SK-N-SH treated with all-trans-retinoic acid at 6 μM for 48 hours (cell line): ENCODE data around the gene TBC1D4.

Source experiments
- ATAC-seq: fragments of 200-7000 bp; cut with Tn5 transposase; 3 replicates; pipeline ENCODE4 v1.9.1; 2020; ENCODE audit warnings: mild to moderate bottlenecking, moderate library complexity
- ARNTL ChIP-seq: fragments of 450-650 bp; formaldehyde crosslinking; IDR thresholded peaks from 2 replicates; pipeline ENCODE4 v1.5.0; 2020; ENCODE audit warnings: low read depth, mild to moderate bottlenecking, moderate library complexity, borderline replicate concordance
- BACH2 ChIP-seq: fragments of 250-450 bp; sonication (Bioruptor Pico); IDR thresholded peaks from 2 replicates; pipeline ENCODE4 v1.9.0; 2021; ENCODE audit warnings: mild to moderate bottlenecking, borderline replicate concordance
- ESRRG ChIP-seq: fragments of 250-450 bp; sonication (Bioruptor Pico); IDR thresholded peaks from 2 replicates; pipeline ENCODE4 v1.6.1; 2021; ENCODE audit warnings: mild to moderate bottlenecking
- GLIS3 ChIP-seq: fragments of 250-450 bp; sonication (Bioruptor Pico); IDR thresholded peaks from 2 replicates; pipeline ENCODE4 v1.5.0; 2020; ENCODE audit warnings: mild to moderate bottlenecking, moderate library complexity
- ISL1 ChIP-seq: fragments of 250-450 bp; sonication (Bioruptor Pico); IDR thresholded peaks from 2 replicates; pipeline ENCODE4 v2.1.2; 2022; ENCODE audit warnings: mild to moderate bottlenecking, moderate library complexity
- OSR1 ChIP-seq: fragments of 250-450 bp; sonication (Bioruptor Pico); IDR thresholded peaks from 2 replicates; pipeline ENCODE4 v1.8.0; 2022; ENCODE audit warnings: moderate library complexity, mild to moderate bottlenecking, inconsistent platforms
- PPARA ChIP-seq: fragments of 250-450 bp; sonication (Bioruptor Pico); IDR thresholded peaks from 2 replicates; pipeline ENCODE4 v1.5.0; 2020; ENCODE audit warnings: mild to moderate bottlenecking, borderline replicate concordance
- RARB ChIP-seq: fragments of 250-450 bp; sonication (Bioruptor Pico); IDR thresholded peaks from 2 replicates; pipeline ENCODE4 v1.8.0; 2021; ENCODE audit warnings: mild to moderate bottlenecking, moderate library complexity
- SNAI2 ChIP-seq: fragments of 250-450 bp; sonication (Bioruptor Pico); IDR thresholded peaks from 2 replicates; pipeline ENCODE4 v1.5.0; 2020; ENCODE audit warnings: mild to moderate bottlenecking, moderate library complexity
- TCF4 ChIP-seq: fragments of 250-450 bp; sonication (Bioruptor Pico); IDR thresholded peaks from 2 replicates; pipeline ENCODE4 v1.8.0; 2021; ENCODE audit warnings: mild to moderate bottlenecking, moderate library complexity, borderline replicate concordance
- ZC3H10 ChIP-seq: fragments of 250-450 bp; sonication (Bioruptor Pico); IDR thresholded peaks from 2 replicates; pipeline ENCODE4 v1.5.1; 2021; ENCODE audit warnings: mild to moderate bottlenecking, moderate library complexity
- ZFP3 ChIP-seq: fragments of 250-450 bp; sonication (Bioruptor Pico); IDR thresholded peaks from 2 replicates; pipeline ENCODE4 v1.5.0; 2020; ENCODE audit warnings: mild to moderate bottlenecking, moderate library complexity
- ZFP30 ChIP-seq: fragments of 450-650 bp; formaldehyde crosslinking; IDR thresholded peaks from 2 replicates; pipeline ENCODE4 v1.5.0; 2022; ENCODE audit warnings: mild to moderate bottlenecking, moderate library complexity
- ZNF565 ChIP-seq: fragments of 450-650 bp; formaldehyde crosslinking; conservative IDR thresholded peaks from 2 replicates; pipeline ENCODE4 v1.5.0; 2020; ENCODE audit warnings: low read depth, mild to moderate bottlenecking, moderate library complexity
- ZNF70 ChIP-seq: fragments of 450-650 bp; formaldehyde crosslinking; IDR thresholded peaks from 2 replicates; pipeline ENCODE4 v1.5.0; 2020; ENCODE audit warnings: mild to moderate bottlenecking, moderate library complexity
- ZNF8 ChIP-seq: fragments of 450-650 bp; formaldehyde crosslinking; IDR thresholded peaks from 2 replicates; pipeline ENCODE4 v1.5.0; 2020; ENCODE audit warnings: mild to moderate bottlenecking, moderate library complexity
- TF ChIP-seq, protein P1 (sequence below): fragments of 250-450 bp; sonication (Bioruptor Pico); IDR thresholded peaks from 2 replicates; pipeline ENCODE4 v1.8.0; 2021; ENCODE audit warnings: low read depth, mild to moderate bottlenecking, moderate library complexity, borderline replicate concordance
- TF ChIP-seq, protein P2 (sequence below): fragments of 250-450 bp; sonication (Bioruptor Pico); IDR thresholded peaks from 2 replicates; pipeline ENCODE4 v1.5.1; 2021; ENCODE audit warnings: mild to moderate bottlenecking, moderate library complexity
- TF ChIP-seq, protein P3 (sequence below): fragments of 250-450 bp; sonication (Bioruptor Pico); IDR thresholded peaks from 2 replicates; pipeline ENCODE4 v1.8.0; 2020; ENCODE audit warnings: mild to moderate bottlenecking, moderate library complexity, borderline replicate concordance
- TF ChIP-seq, protein P4 (sequence below): fragments of 250-450 bp; sonication (Bioruptor Pico); IDR thresholded peaks from 2 replicates; pipeline ENCODE4 v1.5.0; 2020; ENCODE audit warnings: mild to moderate bottlenecking, moderate library complexity

TBC1D4 gene

DNA sequence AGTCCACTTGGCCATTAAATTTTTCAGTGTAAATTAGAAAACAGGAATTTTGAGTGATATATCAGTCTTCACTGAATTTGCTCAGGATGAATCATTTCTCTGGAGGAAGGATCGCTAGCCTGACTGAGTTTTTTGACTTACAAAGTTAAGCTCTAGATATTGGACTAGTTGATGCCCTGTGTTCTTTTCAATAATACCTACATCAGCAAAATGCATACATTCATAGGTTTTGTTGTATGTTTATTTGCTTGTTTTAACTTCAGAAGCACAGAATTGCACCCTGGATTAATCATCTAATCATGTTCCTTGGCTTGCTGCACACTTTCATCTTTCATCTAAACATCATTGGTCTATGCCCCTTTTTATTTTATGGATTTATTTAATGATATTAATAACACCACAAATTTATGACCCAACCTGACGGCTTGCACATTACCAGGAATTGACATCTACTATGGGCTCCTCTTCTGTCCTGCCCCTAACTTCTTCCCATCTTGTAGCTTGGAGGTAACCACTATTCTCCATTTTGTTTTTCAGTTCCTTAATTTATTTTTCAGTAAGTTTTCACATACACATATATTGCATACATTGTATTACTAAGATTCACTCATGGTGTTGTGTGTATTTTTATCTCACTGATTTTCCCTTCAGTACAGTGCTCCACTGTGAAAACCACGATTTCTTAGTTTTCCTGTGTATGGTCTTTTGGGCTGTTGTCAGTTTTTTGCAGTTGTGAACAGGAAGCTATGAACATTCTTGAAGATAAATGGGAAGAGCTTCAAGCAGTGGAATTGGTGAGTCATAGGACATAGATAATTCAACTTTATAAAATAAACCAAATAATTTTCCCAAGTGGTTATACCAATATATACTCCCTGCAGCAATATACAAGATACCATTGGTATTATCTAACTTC lies 32.4 kb upstream of the TBC1D4 start:
- ATAC-seq, result no peak
- TF ChIP-seq, protein P1, sequence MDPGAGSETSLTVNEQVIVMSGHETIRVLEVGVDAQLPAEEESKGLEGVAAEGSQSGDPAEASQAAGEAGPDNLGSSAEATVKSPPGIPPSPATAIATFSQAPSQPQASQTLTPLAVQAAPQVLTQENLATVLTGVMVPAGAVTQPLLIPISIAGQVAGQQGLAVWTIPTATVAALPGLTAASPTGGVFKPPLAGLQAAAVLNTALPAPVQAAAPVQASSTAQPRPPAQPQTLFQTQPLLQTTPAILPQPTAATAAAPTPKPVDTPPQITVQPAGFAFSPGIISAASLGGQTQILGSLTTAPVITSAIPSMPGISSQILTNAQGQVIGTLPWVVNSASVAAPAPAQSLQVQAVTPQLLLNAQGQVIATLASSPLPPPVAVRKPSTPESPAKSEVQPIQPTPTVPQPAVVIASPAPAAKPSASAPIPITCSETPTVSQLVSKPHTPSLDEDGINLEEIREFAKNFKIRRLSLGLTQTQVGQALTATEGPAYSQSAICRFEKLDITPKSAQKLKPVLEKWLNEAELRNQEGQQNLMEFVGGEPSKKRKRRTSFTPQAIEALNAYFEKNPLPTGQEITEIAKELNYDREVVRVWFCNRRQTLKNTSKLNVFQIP, result no peak
- TF ChIP-seq, protein P2, sequence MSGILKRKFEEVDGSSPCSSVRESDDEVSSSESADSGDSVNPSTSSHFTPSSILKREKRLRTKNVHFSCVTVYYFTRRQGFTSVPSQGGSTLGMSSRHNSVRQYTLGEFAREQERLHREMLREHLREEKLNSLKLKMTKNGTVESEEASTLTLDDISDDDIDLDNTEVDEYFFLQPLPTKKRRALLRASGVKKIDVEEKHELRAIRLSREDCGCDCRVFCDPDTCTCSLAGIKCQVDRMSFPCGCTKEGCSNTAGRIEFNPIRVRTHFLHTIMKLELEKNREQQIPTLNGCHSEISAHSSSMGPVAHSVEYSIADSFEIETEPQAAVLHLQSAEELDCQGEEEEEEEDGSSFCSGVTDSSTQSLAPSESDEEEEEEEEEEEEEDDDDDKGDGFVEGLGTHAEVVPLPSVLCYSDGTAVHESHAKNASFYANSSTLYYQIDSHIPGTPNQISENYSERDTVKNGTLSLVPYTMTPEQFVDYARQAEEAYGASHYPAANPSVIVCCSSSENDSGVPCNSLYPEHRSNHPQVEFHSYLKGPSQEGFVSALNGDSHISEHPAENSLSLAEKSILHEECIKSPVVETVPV (CRISPR knock-in tag), result no peak
- TF ChIP-seq ZFP30 (CRISPR knock-in tag) (no peak), PPARA (CRISPR knock-in tag) (no peak), ZNF8 (CRISPR knock-in tag) (no peak), SNAI2 (CRISPR knock-in tag) (no peak), ARNTL (CRISPR knock-in tag) (no peak), RARB (no peak), GLIS3 (CRISPR knock-in tag) (no peak), ZNF70 (CRISPR knock-in tag) (no peak), BACH2 (CRISPR knock-in tag) (no peak), ZFP3 (CRISPR knock-in tag) (no peak), ZNF565 (CRISPR knock-in tag) (no peak)

DNA sequence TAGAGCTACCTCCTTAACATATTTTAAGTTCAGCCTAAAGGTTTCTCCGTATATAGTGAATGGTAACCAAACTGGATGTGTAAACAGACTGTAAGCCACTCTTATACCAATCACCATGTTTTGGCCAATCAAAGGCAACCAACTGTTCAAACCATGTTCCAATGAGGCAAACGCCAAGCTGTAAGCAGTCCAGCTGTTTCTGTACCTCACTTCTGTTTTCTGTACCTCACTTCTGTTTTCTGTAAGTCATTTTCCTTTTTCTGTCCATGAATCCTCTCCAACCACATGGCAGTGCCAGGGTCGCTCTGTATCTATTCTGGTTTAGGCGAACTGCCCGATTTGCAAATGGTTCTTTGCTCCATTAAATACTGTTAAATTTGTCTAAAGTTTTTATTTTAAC lies 31.3 kb upstream of the TBC1D4 start:
- TF ChIP-seq SNAI2 (CRISPR knock-in tag) (no peak), ESRRG (CRISPR knock-in tag) (no peak), GLIS3 (CRISPR knock-in tag) (no peak), PPARA (CRISPR knock-in tag) (no peak), ZFP3 (CRISPR knock-in tag) (no peak), ZC3H10 (no peak), ISL1 (CRISPR knock-in tag) (no peak), RARB (no peak)
- TF ChIP-seq, protein P3, sequence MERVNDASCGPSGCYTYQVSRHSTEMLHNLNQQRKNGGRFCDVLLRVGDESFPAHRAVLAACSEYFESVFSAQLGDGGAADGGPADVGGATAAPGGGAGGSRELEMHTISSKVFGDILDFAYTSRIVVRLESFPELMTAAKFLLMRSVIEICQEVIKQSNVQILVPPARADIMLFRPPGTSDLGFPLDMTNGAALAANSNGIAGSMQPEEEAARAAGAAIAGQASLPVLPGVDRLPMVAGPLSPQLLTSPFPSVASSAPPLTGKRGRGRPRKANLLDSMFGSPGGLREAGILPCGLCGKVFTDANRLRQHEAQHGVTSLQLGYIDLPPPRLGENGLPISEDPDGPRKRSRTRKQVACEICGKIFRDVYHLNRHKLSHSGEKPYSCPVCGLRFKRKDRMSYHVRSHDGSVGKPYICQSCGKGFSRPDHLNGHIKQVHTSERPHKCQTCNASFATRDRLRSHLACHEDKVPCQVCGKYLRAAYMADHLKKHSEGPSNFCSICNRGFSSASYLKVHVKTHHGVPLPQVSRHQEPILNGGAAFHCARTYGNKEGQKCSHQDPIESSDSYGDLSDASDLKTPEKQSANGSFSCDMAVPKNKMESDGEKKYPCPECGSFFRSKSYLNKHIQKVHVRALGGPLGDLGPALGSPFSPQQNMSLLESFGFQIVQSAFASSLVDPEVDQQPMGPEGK (CRISPR knock-in tag), result no peak
- TF ChIP-seq, protein P2 (CRISPR knock-in tag), result no peak
- TF ChIP-seq, protein P4, sequence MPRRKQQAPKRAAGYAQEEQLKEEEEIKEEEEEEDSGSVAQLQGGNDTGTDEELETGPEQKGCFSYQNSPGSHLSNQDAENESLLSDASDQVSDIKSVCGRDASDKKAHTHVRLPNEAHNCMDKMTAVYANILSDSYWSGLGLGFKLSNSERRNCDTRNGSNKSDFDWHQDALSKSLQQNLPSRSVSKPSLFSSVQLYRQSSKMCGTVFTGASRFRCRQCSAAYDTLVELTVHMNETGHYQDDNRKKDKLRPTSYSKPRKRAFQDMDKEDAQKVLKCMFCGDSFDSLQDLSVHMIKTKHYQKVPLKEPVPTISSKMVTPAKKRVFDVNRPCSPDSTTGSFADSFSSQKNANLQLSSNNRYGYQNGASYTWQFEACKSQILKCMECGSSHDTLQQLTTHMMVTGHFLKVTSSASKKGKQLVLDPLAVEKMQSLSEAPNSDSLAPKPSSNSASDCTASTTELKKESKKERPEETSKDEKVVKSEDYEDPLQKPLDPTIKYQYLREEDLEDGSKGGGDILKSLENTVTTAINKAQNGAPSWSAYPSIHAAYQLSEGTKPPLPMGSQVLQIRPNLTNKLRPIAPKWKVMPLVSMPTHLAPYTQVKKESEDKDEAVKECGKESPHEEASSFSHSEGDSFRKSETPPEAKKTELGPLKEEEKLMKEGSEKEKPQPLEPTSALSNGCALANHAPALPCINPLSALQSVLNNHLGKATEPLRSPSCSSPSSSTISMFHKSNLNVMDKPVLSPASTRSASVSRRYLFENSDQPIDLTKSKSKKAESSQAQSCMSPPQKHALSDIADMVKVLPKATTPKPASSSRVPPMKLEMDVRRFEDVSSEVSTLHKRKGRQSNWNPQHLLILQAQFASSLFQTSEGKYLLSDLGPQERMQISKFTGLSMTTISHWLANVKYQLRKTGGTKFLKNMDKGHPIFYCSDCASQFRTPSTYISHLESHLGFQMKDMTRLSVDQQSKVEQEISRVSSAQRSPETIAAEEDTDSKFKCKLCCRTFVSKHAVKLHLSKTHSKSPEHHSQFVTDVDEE, result no peak
- ATAC-seq, result no peak

DNA sequence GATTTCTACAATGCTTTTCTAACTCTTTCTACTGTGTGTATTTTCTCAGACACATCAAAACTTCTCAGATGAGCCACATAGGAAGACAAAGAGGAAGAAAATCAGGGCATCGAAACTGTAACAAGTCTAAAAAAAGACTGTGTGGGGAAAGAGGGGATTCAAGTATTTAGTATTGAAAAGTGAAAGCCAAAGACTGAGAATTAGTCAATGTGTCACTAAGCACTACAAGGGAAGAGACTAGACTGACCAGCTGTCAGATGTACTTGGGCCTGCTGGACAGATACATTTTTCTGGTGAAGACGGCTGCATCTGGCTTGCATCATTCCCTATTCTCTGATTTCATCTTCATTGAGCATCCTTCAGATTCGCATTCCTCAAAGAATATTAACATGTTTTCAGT lies 30.3 kb upstream of the TBC1D4 start:
- TF ChIP-seq TCF4 (CRISPR knock-in tag) (no peak), OSR1 (no peak), SNAI2 (CRISPR knock-in tag) (no peak), RARB (no peak), ZFP30 (CRISPR knock-in tag) (no peak), BACH2 (CRISPR knock-in tag) (no peak), ZNF565 (CRISPR knock-in tag) (no peak)
- TF ChIP-seq, protein P4, result no peak
- ATAC-seq, result peak; percentile 80
